CD14-positive monocyte (primary cell): ENCODE measurements around the gene CATSPERE. TPM values are rescaled to one million over a fixed set of nuclear protein-coding genes. Genes with fewer than 3 reads are reported as not detected.

Source experiments
- DNase-seq, 3 donors: peaks; one replicate each; pipeline ENCODE4 v3.0.0-alpha.2; 2011 to 2022
- H2AFZ ChIP-seq: 2 replicates; pipeline ENCODE4 v1.6.0; 2012; ENCODE audit warnings: mild to moderate bottlenecking, low read depth, low read length, inconsistent platforms; ENCODE audit not compliant: insufficient read depth, poor library complexity, severe bottlenecking
- H3K27ac ChIP-seq, 2 donors: 1 replicate in 1 of 2; 2 replicates in 1 of 2; pipeline ENCODE4 v1.5.1; 2012 to 2013; ENCODE audit warnings: low read length in 2 of 2, control low read depth in 1 of 2, inconsistent platforms in 1 of 2, low read depth in 1 of 2, mild to moderate bottlenecking in 1 of 2
- H3K27me3 ChIP-seq, 2 donors: one replicate each; pipeline versions ENCODE4 v1.6.0 to v1.6.1; 2011 to 2013; ENCODE audit warnings: low read length in 2 of 2; ENCODE audit not compliant: control insufficient read depth in 2 of 2, insufficient read depth in 2 of 2
- H3K36me3 ChIP-seq, 2 donors: replicated peaks in 1 of 2; 1 replicate in 1 of 2; 2 replicates in 1 of 2; pipeline versions ENCODE4 v1.5.1 to v1.6.1; 2012 to 2013; ENCODE audit warnings: low read length in 2 of 2, control low read depth in 1 of 2, inconsistent platforms in 1 of 2, mild to moderate bottlenecking in 1 of 2; ENCODE audit not compliant: insufficient read depth in 2 of 2, control insufficient read depth in 1 of 2
- H3K4me1 ChIP-seq, 2 donors: 1 replicate in 1 of 2; 2 replicates in 1 of 2; pipeline versions ENCODE4 v1.5.1 to v1.6.1; 2012 to 2013; ENCODE audit warnings: low read length in 2 of 2, control low read depth in 1 of 2, inconsistent platforms in 1 of 2, mild to moderate bottlenecking in 1 of 2, moderate library complexity in 1 of 2; ENCODE audit not compliant: insufficient read depth in 2 of 2, control insufficient read depth in 1 of 2
- H3K4me2 ChIP-seq: replicated peaks from 2 replicates; pipeline ENCODE3; 2012; ENCODE audit warnings: low read length, moderate library complexity, mild to moderate bottlenecking; ENCODE audit not compliant: poor library complexity, severe bottlenecking; ENCODE audit errors: extremely low read depth
- H3K4me3 ChIP-seq, 3 experiments: fragments of 200-600 bp in 1 of 3; sonication (generic) in 1 of 3; replicated peaks in 1 of 3; 1 replicate in 2 of 3; 2 replicates in 1 of 3; pipeline ENCODE4 v1.5.1; 2011 to 2013; ENCODE audit warnings: low read length in 3 of 3, mild to moderate bottlenecking in 3 of 3, control low read depth in 2 of 3, low read depth in 2 of 3, inconsistent platforms in 1 of 3, moderate library complexity in 1 of 3
- H3K79me2 ChIP-seq: 2 replicates; pipeline ENCODE4 v1.6.0; 2012; ENCODE audit warnings: mild to moderate bottlenecking, control low read depth, inconsistent platforms, low read length, moderate library complexity; ENCODE audit not compliant: insufficient read depth
- H3K9ac ChIP-seq: 2 replicates; pipeline ENCODE4 v1.6.0; 2017; ENCODE audit warnings: low read length, mild to moderate bottlenecking; ENCODE audit not compliant: insufficient read depth, poor library complexity, severe bottlenecking
- H3K9me3 ChIP-seq, 2 donors: replicated peaks in 1 of 2; 1 replicate in 1 of 2; 2 replicates in 1 of 2; pipeline versions ENCODE4 v1.5.1 to v1.6.1; 2012 to 2013; ENCODE audit warnings: low read length in 2 of 2, control low read depth in 1 of 2; ENCODE audit not compliant: control insufficient read depth in 1 of 2, insufficient read depth in 1 of 2
- H4K20me1 ChIP-seq: 2 replicates; pipeline ENCODE4 v1.6.0; 2012; ENCODE audit warnings: mild to moderate bottlenecking, low read length, control low read depth, moderate library complexity; ENCODE audit not compliant: insufficient read depth
- H3K27ac Mint-ChIP-seq, 7 donors: one replicate each; pipeline ENCODE4 v1.8.0; 2020; ENCODE audit warnings: mild to moderate bottlenecking in 7 of 7, mixed read lengths in 7 of 7, moderate library complexity in 6 of 7, inconsistent platforms in 2 of 7
- H3K27me3 Mint-ChIP-seq, 3 donors: one replicate each; pipeline ENCODE4 v1.8.0; 2021 to 2022; ENCODE audit warnings: low read depth in 3 of 3, mild to moderate bottlenecking in 3 of 3, mixed read lengths in 3 of 3, moderate library complexity in 3 of 3, inconsistent platforms in 1 of 3
- H3K36me3 Mint-ChIP-seq, 2 donors: one replicate each; pipeline ENCODE4 v1.8.0; 2020; ENCODE audit warnings: mixed read lengths in 2 of 2, inconsistent platforms in 1 of 2, mild to moderate bottlenecking in 1 of 2
- H3K4me1 Mint-ChIP-seq: one replicate; pipeline ENCODE4 v1.8.0; 2020; ENCODE audit warnings: mild to moderate bottlenecking, mixed read lengths
- H3K4me3 Mint-ChIP-seq, 2 donors: one replicate each; pipeline ENCODE4 v1.8.0; 2020; ENCODE audit warnings: mild to moderate bottlenecking in 2 of 2, mixed read lengths in 2 of 2, moderate library complexity in 1 of 2
- H3K9me3 Mint-ChIP-seq, 7 donors: one replicate each; pipeline ENCODE4 v1.8.0; 2020 to 2022; ENCODE audit warnings: mixed read lengths in 7 of 7, mild to moderate bottlenecking in 6 of 7, moderate library complexity in 6 of 7, inconsistent platforms in 2 of 7
- WGBS: methylation state at CpG from one replicate; pipeline ENCODE4 v1.1.5; 2013; ENCODE audit warnings: missing lambda C conversion rate; ENCODE audit not compliant: insufficient coverage; 5-methylcytosine and 5-hydroxymethylcytosine counted together
- intact Hi-C, 2 donors: fragments of 100-400 bp; cut with micrococcal nuclease; formaldehyde crosslinking; loops; one replicate each; pipeline versions ENCODE4 v1.15.0 to v1.15.1; 2023
- polyA plus RNA-seq, 3 donors: library from polyadenylated mRNA; depleted of rRNA in 1 of 3; unstranded in 2 of 3; stranded (reverse) in 1 of 3; fragments of 300-500 nt in 2 of 3; fragments of >200 nt in 1 of 3; fragmentation: Illumina TruSeq in 2 of 3; gene quantifications; 1 replicate in 2 of 3; 2 replicates in 1 of 3; pipeline ENCODE4 v1.2.3, GENCODE V29; 2012 to 2021
- TF ChIP-seq, protein P1 (sequence below): fragments of 200-600 bp; IDR thresholded peaks from one replicate; pipeline ENCODE4 v1.8.0; 2022; ENCODE audit warnings: antibody characterized with exemption, mild to moderate bottlenecking

The CATSPERE gene
- polyA plus RNA-seq, 3 donors = 0.63 TPM; not detected in 2

DNA sequence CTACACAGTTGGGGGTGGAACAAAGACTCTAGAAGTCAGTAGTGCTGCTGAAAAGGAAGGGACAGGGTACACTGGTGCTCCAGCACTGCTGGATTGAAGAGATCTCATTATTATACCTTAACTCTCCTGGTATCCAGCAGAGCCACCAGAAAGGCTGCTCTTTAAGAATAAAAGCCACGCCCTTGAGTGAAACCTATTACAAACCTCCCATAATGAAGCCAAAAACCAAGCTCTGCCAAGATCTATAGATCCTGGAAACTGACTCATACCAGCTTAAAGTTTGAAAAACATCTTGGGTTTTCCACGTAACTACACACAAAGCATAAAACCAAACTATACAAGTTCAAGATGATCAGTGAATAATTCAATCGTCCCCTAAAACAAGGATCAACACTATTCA is 47.3 kb upstream of the CATSPERE start:
- peaks cover 76 to 88% of the 10 kb centered on the region in 2 donors for H3K36me3 Mint-ChIP-seq
- H3K9me3 Mint-ChIP-seq = no peaks in the 10 kb centered on the region
- H4K20me1 ChIP-seq = no peaks in the 10 kb centered on the region
- no peaks in the 10 kb centered on the region for H3K79me2 ChIP-seq
- H3K27me3 Mint-ChIP-seq = no peaks in the 10 kb centered on the region
- H3K9ac ChIP-seq = no peak overlapping the region
- WGBS = 95% methylated on average over 2 of the region's 3 CpGs
- peak overlapping the region in 3 of 7 donors; percentile 60 to 73 (median 72) for H3K27ac Mint-ChIP-seq
- no peaks in the 10 kb centered on the region for H3K9me3 ChIP-seq
- no peak overlapping the region for H3K4me3 Mint-ChIP-seq
- H3K4me3 ChIP-seq = no peak overlapping the region
- peaks cover 15% of the 10 kb centered on the region for H3K4me1 Mint-ChIP-seq
- H3K36me3 ChIP-seq = peaks cover 80 to 89% of the 10 kb centered on the region in 2 donors
- peaks cover 15 to 16% of the 10 kb centered on the region in 2 donors for H3K4me1 ChIP-seq
- DNase-seq = no peak
- TF ChIP-seq, protein P1, sequence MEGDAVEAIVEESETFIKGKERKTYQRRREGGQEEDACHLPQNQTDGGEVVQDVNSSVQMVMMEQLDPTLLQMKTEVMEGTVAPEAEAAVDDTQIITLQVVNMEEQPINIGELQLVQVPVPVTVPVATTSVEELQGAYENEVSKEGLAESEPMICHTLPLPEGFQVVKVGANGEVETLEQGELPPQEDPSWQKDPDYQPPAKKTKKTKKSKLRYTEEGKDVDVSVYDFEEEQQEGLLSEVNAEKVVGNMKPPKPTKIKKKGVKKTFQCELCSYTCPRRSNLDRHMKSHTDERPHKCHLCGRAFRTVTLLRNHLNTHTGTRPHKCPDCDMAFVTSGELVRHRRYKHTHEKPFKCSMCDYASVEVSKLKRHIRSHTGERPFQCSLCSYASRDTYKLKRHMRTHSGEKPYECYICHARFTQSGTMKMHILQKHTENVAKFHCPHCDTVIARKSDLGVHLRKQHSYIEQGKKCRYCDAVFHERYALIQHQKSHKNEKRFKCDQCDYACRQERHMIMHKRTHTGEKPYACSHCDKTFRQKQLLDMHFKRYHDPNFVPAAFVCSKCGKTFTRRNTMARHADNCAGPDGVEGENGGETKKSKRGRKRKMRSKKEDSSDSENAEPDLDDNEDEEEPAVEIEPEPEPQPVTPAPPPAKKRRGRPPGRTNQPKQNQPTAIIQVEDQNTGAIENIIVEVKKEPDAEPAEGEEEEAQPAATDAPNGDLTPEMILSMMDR = no peak
- no peak overlapping the region for H2AFZ ChIP-seq
- no peak overlapping the region for H3K4me2 ChIP-seq
- H3K27me3 ChIP-seq = no peaks in the 10 kb centered on the region
- intact Hi-C loops = no loop called here
- peak overlapping the region in 1 of 2 donors; percentile 61 for H3K27ac ChIP-seq

DNA sequence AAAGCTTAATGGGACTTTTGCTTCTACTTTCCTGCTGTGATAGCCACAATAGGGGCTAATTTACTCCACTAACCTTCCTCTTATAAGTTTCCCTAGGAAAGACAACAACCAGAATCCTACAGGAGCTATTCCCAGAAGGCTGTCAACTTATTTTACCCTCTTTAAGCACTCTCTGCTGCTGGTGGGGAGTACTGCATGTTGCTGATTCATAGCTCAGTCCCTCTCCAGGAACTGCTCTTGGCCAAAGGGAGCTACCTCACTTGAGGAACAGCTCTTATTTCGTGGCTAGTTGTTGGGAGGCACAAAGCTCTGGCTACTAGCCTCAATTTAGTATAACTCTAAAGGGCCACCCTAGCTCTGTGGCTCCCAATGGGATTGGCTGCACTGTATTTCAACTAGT is 46.5 kb upstream of the CATSPERE start:
- peaks cover 7 to 8% of the 10 kb centered on the region in 2 donors for H3K4me1 ChIP-seq

More for the DNA sequence above, 46.5 kb upstream of the CATSPERE start:
- H3K27ac ChIP-seq = peak overlapping the region in 1 of 2 donors; percentile 40
- peaks cover 7% of the 10 kb centered on the region for H3K4me1 Mint-ChIP-seq
- no peaks in the 10 kb centered on the region for H3K27me3 ChIP-seq
- no peak overlapping the region for H3K4me3 ChIP-seq
- no peaks in the 10 kb centered on the region for H3K9me3 ChIP-seq
- H3K27ac Mint-ChIP-seq = peak overlapping the region in 3 of 7 donors; percentile 35 to 67 (median 63)
- H3K4me2 ChIP-seq = no peak overlapping the region
- H3K4me3 Mint-ChIP-seq = no peak overlapping the region
- H2AFZ ChIP-seq = no peak overlapping the region
- H3K36me3 ChIP-seq = peaks cover 88 to 92% of the 10 kb centered on the region in 2 donors
- intact Hi-C loops = no loop called here
- WGBS = 88% methylated on average over 1 of the region's 1 CpG
- H3K79me2 ChIP-seq = no peaks in the 10 kb centered on the region
- no peak overlapping the region for H3K9ac ChIP-seq
- TF ChIP-seq, protein P1 = no peak
- H3K27me3 Mint-ChIP-seq = no peaks in the 10 kb centered on the region
- no peak for DNase-seq
- no peaks in the 10 kb centered on the region for H3K9me3 Mint-ChIP-seq
- peaks cover 82 to 88% of the 10 kb centered on the region in 2 donors for H3K36me3 Mint-ChIP-seq
- no peaks in the 10 kb centered on the region for H4K20me1 ChIP-seq
